HCT116 (cell line): ENCODE data around the gene SLC9A9. TPM values are rescaled to one million over a fixed set of nuclear protein-coding genes. Genes with fewer than 3 reads are reported as not detected.

Source experiments
- ATAC-seq: fragments of 200-7000 bp; cut with Tn5 transposase; 2 replicates; pipeline ENCODE4 v1.9.1; 2020; ENCODE audit warnings: mild to moderate bottlenecking, moderate library complexity
- BruUV-seq: library from RNA; stranded (reverse); fragments of 400-500 nt; replicated peaks from 2 replicates; lab custom pipeline; 2021; lab: Mats Ljungman, UMichigan
- CTCF ChIA-PET: fragments of 300-600 bp; sonication (Branson Sonifier 250); formaldehyde crosslinking; loops from one replicate; lab custom pipeline; 2021; ENCODE audit warnings: antibody characterized with exemption; lab: Charles Lee
- POLR2A ChIA-PET: fragments of 300-600, 350-600 bp; sonication (Branson Sonifier 250); formaldehyde crosslinking; loops from one replicate; lab custom pipeline; 2021; ENCODE audit warnings: antibody characterized with exemption; lab: Charles Lee
- RAD21 ChIA-PET, 2 experiments: fragments of 300-600 bp; sonication (Branson Sonifier 250); formaldehyde crosslinking; loops; one replicate each; lab custom pipeline; 2023; ENCODE audit warnings: low total read pairs in 2 of 2; ENCODE audit not compliant: uncharacterized antibody in 2 of 2, unreplicated experiment in 2 of 2, low non-redundant PET in 1 of 2; lab: Charles Lee
- DNase-seq: peaks from one replicate; pipeline ENCODE4 v3.0.0-alpha.2; 2010; ENCODE audit warnings: low read depth, low spot score
- H2AFZ ChIP-seq: fragments of 200-600 bp; shearing (Covaris generic), sonication (generic); 2 replicates; pipeline ENCODE4 v1.6.1; 2017; ENCODE audit warnings: low read depth, mixed run types, mixed read lengths, antibody characterized with exemption, low read length; ENCODE audit not compliant: poor library complexity, severe bottlenecking
- H3K27ac ChIP-seq: 2 replicates; pipeline ENCODE4 v1.5.1; 2012; ENCODE audit warnings: low read depth, low read length
- H3K27me3 ChIP-seq: fragments of 200-600 bp; sonication (generic); 2 replicates; pipeline ENCODE4 v1.6.1; 2016; ENCODE audit warnings: mixed run types, low read length, mixed read lengths; ENCODE audit not compliant: insufficient read depth
- H3K36me3 ChIP-seq, 2 experiments: fragments of 200-500 bp in 1 of 2; fragments of 200-600 bp in 1 of 2; sonication (Bioruptor generic) in 1 of 2; sonication (generic) in 1 of 2; 2 replicates each; pipeline versions ENCODE4 v1.5.1 to v1.6.1; 2014 to 2016; ENCODE audit warnings: low read length in 2 of 2, inconsistent platforms in 1 of 2, mixed read lengths in 1 of 2, mixed run types in 1 of 2; ENCODE audit not compliant: insufficient read depth in 2 of 2, control insufficient read depth in 1 of 2
- H3K4me1 ChIP-seq, 2 experiments: fragments of 200-600 bp in 1 of 2; sonication (generic) in 1 of 2; 2 replicates each; pipeline versions ENCODE4 v1.5.1 to v1.6.1; 2012 to 2017; ENCODE audit warnings: low read length in 2 of 2, inconsistent platforms in 1 of 2, mild to moderate bottlenecking in 1 of 2, mixed read lengths in 1 of 2, mixed run types in 1 of 2, moderate library complexity in 1 of 2; ENCODE audit not compliant: insufficient read depth in 2 of 2, control insufficient read depth in 1 of 2
- H3K4me2 ChIP-seq: fragments of 200-600 bp; sonication (generic); 2 replicates; pipeline ENCODE4 v1.6.1; 2017; ENCODE audit warnings: mixed run types, low read length, mixed read lengths
- H3K4me3 ChIP-seq, 2 experiments: fragments of 200-600 bp in 1 of 2; sonication (generic) in 1 of 2; replicated peaks in 1 of 2; 2 replicates each; pipeline ENCODE4 v1.5.1; 2011 to 2016; ENCODE audit warnings: low read length in 2 of 2, control low read depth in 1 of 2, low read depth in 1 of 2, mild to moderate bottlenecking in 1 of 2, mixed read lengths in 1 of 2, mixed run types in 1 of 2
- H3K79me2 ChIP-seq: fragments of 200-600 bp; sonication (generic); 2 replicates; pipeline ENCODE4 v1.6.1; 2017; ENCODE audit warnings: mild to moderate bottlenecking, mixed run types, low read length, moderate library complexity, mixed read lengths; ENCODE audit not compliant: insufficient read depth
- H3K9ac ChIP-seq: fragments of 200-600 bp; sonication (generic); 2 replicates; pipeline ENCODE4 v1.6.1; 2016; ENCODE audit warnings: low read length, mixed read lengths
- H3K9me2 ChIP-seq: fragments of 200-600 bp; sonication (generic), shearing (Covaris generic); 2 replicates; pipeline ENCODE4 v1.6.1; 2017; ENCODE audit warnings: mixed run types, mild to moderate bottlenecking, moderate library complexity; ENCODE audit not compliant: insufficient read depth
- H3K9me3 ChIP-seq, 2 experiments: fragments of 200-500 bp in 1 of 2; fragments of 200-600 bp in 1 of 2; sonication (Bioruptor generic) in 1 of 2; sonication (generic) in 1 of 2; 2 replicates each; pipeline ENCODE4 v1.6.1; 2014 to 2017; ENCODE audit warnings: low read length in 2 of 2, mixed read lengths in 2 of 2, inconsistent platforms in 1 of 2, low read depth in 1 of 2, mild to moderate bottlenecking in 1 of 2, mixed run types in 1 of 2, moderate library complexity in 1 of 2; ENCODE audit not compliant: control insufficient read depth in 1 of 2, insufficient read depth in 1 of 2
- H4K20me1 ChIP-seq: fragments of 200-600 bp; sonication (generic), shearing (Covaris generic); 2 replicates; pipeline ENCODE4 v1.6.1; 2017; ENCODE audit warnings: mixed run types, mild to moderate bottlenecking, moderate library complexity; ENCODE audit not compliant: insufficient read depth
- ATF3 ChIP-seq: IDR thresholded peaks from 2 replicates; pipeline ENCODE4 v1.6.1; 2012
- EZH2phosphoT487 ChIP-seq: fragments of 200-600 bp; IDR thresholded peaks from 2 replicates; pipeline ENCODE4 v1.6.1; 2018; ENCODE audit warnings: antibody characterized with exemption, borderline replicate concordance
- FOSL1 ChIP-seq: IDR thresholded peaks from 2 replicates; pipeline ENCODE4 v1.6.1; 2012; ENCODE audit warnings: low read depth
- POLR2A ChIP-seq: IDR thresholded peaks from 2 replicates; pipeline ENCODE4 v1.7.0; 2011; ENCODE audit warnings: borderline replicate concordance; ENCODE audit not compliant: insufficient read depth, insufficient read length; ENCODE audit errors: extremely low read depth
- RAD21 ChIP-seq: IDR thresholded peaks from 2 replicates; pipeline ENCODE4 v1.6.1; 2012; ENCODE audit warnings: low read depth, mild to moderate bottlenecking
- SRF ChIP-seq: IDR thresholded peaks from 2 replicates; pipeline ENCODE4 v1.6.1; 2012; ENCODE audit warnings: low read depth
- TCF7L2 ChIP-seq: IDR thresholded peaks from 2 replicates; pipeline ENCODE4 v1.7.0; 2011; ENCODE audit warnings: borderline replicate concordance, inconsistent platforms; ENCODE audit not compliant: insufficient read depth, insufficient read length; ENCODE audit errors: extremely low read depth
- ZFX ChIP-seq: fragments of 450-650 bp; IDR thresholded peaks from 2 replicates; pipeline ENCODE4 v1.6.1; 2017
- ZNF274 ChIP-seq: fragments of 200-500 bp; sonication (Bioruptor generic); IDR thresholded peaks from 2 replicates; pipeline ENCODE4 v1.6.1; 2014; ENCODE audit warnings: mild to moderate bottlenecking, low read depth, low read length, inconsistent platforms
- intact Hi-C: fragments of 100-400 bp; cut with micrococcal nuclease; formaldehyde crosslinking; loops from 2 replicates; pipeline ENCODE4 v1.10.0; 2022
- total RNA-seq: library from RNA; stranded (reverse); gene quantifications from one replicate; pipeline ENCODE4 v1.2.1, GENCODE V29; 2021; ENCODE audit not compliant: unreplicated experiment
- TF ChIP-seq, protein P1 (sequence below): IDR thresholded peaks from 2 replicates; pipeline ENCODE4 v1.6.1; 2012
- TF ChIP-seq, protein P2 (sequence below): IDR thresholded peaks from 2 replicates; pipeline ENCODE4 v1.6.1; 2011; ENCODE audit warnings: mild to moderate bottlenecking, low read length, moderate library complexity; ENCODE audit not compliant: insufficient replicate concordance; ENCODE audit errors: extremely low read depth

Gene SLC9A9
- total RNA-seq, 1 experiment from 2014 or later, result 0.20 TPM

DNA sequence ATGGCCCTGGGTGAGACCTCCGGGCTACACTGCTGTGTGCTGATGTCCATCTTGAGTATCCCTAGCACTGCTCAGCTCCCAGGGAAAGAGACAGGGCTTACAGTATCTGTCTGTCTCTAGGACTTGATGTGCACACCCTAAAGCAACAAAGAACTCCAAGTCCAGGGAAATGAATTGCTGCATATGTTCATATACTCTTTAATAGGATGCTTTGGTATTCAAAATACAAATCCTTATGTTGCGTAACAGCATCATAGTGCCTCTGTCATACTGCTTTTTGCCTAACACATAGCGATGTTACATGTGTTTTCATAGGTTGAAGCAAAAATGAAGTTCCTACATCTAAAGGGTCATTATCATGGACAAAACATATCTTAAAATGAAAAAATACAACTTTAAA lies 299.9 kb downstream of the SLC9A9 start:
- no peak overlapping the region for H3K4me2 ChIP-seq
- H2AFZ ChIP-seq, result no peak overlapping the region
- no peak for TF ChIP-seq SRF
- TF ChIP-seq FOSL1, result no peak
- TF ChIP-seq EZH2phosphoT487, result no peak
- no peak for TF ChIP-seq ATF3
- TF ChIP-seq RAD21, result no peak
- TF ChIP-seq ZNF274, result no peak
- TF ChIP-seq TCF7L2, result no peak
- TF ChIP-seq, protein P1, sequence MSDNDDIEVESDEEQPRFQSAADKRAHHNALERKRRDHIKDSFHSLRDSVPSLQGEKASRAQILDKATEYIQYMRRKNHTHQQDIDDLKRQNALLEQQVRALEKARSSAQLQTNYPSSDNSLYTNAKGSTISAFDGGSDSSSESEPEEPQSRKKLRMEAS, result no peak
- TF ChIP-seq, protein P2, sequence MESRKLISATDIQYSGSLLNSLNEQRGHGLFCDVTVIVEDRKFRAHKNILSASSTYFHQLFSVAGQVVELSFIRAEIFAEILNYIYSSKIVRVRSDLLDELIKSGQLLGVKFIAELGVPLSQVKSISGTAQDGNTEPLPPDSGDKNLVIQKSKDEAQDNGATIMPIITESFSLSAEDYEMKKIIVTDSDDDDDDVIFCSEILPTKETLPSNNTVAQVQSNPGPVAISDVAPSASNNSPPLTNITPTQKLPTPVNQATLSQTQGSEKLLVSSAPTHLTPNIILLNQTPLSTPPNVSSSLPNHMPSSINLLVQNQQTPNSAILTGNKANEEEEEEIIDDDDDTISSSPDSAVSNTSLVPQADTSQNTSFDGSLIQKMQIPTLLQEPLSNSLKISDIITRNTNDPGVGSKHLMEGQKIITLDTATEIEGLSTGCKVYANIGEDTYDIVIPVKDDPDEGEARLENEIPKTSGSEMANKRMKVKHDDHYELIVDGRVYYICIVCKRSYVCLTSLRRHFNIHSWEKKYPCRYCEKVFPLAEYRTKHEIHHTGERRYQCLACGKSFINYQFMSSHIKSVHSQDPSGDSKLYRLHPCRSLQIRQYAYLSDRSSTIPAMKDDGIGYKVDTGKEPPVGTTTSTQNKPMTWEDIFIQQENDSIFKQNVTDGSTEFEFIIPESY, result no peak
- no peak for TF ChIP-seq ZFX
- no peak for TF ChIP-seq POLR2A
- TF ChIP-seq, all 23 proteins: peak for 0
- H3K79me2 ChIP-seq, result no peaks in the 10 kb centered on the region
- H3K9me2 ChIP-seq, result no peaks in the 10 kb centered on the region
- no peaks in the 10 kb centered on the region for H3K9me3 ChIP-seq
- no TSS peak for BruUV-seq
- intact Hi-C loops, result no loop called here
- H3K27ac ChIP-seq, result no peak overlapping the region
- ChIA-PET RAD21 (no interaction called here), CTCF (no interaction called here), POLR2A (no interaction called here)
- no peaks in the 10 kb centered on the region for H3K4me1 ChIP-seq
- no peak overlapping the region for H3K4me3 ChIP-seq
- H3K27me3 ChIP-seq, result 0 out of 2 replicates have a peak, but pooled peaks cover 3% of the 10 kb centered on the region
- no peaks in the 10 kb centered on the region for H3K36me3 ChIP-seq
- H3K9ac ChIP-seq, result no peak overlapping the region
- ATAC-seq (no peak), DNase-seq (no peak)
- H4K20me1 ChIP-seq, result no peaks in the 10 kb centered on the region
